Neural crest cell (in vitro differentiated cells): ENCODE data around the gene HMGCL. TPM values are rescaled to one million over a fixed set of nuclear protein-coding genes. Genes with fewer than 3 reads are reported as not detected.

Experiments used
- DNase-seq: peaks from one replicate; pipeline ENCODE4 v3.0.0; 2021; ENCODE audit warnings: low read depth, mixed read lengths, low spot score
- H3K27ac Mint-ChIP-seq: one replicate; pipeline ENCODE4 v1.8.0; 2021; ENCODE audit warnings: mild to moderate bottlenecking, mixed read lengths; ENCODE audit not compliant: unreplicated experiment
- H3K27me3 Mint-ChIP-seq: 2 replicates; pipeline ENCODE4 v1.8.0; 2021; ENCODE audit warnings: low read depth, mild to moderate bottlenecking, mixed read lengths
- H3K36me3 Mint-ChIP-seq: 2 replicates; pipeline ENCODE4 v1.8.0; 2021; ENCODE audit warnings: low read depth, mild to moderate bottlenecking, mixed read lengths
- H3K4me1 Mint-ChIP-seq: 2 replicates; pipeline ENCODE4 v1.8.0; 2021; ENCODE audit warnings: mixed read lengths
- H3K4me3 Mint-ChIP-seq: one replicate; pipeline ENCODE4 v1.8.0; 2021; ENCODE audit warnings: mild to moderate bottlenecking, mixed read lengths
- H3K9me3 Mint-ChIP-seq: 2 replicates; pipeline ENCODE4 v1.8.0; 2021; ENCODE audit warnings: mixed read lengths
- total RNA-seq: library from RNA; stranded (reverse); gene quantifications from 2 replicates; pipeline ENCODE4 v1.2.1, GENCODE V29; 2021
- TF ChIP-seq, protein P1 (sequence below): fragments of 200-600 bp; sonication (generic); conservative IDR thresholded peaks from 2 replicates; pipeline ENCODE4 v1.5.0; 2021; ENCODE audit warnings: antibody characterized with exemption, mild to moderate bottlenecking

HMGCL gene
- total RNA-seq, 1 donor from 2014 or later: 17.4 TPM

DNA sequence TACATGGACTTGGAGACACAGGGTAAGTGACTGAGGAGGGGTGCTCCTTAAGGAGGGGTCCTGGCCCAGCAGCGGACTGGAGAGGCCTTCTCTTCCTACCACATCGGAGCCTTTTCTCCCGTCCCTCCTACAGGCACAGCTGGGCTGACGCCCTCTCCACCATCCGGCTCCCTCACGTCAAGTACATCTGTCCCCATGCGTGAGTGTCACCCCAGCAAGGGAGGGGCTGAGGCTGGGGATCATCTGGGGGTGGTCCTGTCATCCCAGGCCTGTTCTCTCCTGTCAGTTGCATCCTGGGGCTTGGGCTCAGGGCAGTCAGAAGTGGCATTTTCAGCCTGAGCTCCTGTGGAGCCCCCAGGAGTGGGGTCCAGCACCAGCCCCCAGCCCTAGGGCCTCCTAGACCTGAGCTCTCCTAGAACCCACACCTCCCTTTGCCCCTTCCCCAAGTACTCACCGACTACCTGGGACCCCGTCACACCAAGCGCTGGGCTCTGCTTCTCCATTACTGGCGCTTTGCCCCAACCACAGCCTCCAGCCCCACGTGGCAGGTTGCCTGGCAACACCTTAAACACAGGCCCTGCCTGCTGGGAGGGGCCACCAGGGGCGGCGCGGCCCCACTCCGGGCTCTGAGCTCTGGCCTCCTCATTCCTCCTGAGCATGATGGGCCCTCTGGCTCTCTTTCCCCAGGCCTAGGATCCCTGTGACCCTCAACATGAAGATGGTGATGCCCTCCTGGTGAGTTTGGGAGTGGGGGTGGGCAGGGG is 32.0 kb downstream of the HMGCL start:
- H3K27me3 Mint-ChIP-seq: peaks cover 3% of the 10 kb centered on the region
- peaks cover 18% of the 10 kb centered on the region for H3K4me1 Mint-ChIP-seq

DNA sequence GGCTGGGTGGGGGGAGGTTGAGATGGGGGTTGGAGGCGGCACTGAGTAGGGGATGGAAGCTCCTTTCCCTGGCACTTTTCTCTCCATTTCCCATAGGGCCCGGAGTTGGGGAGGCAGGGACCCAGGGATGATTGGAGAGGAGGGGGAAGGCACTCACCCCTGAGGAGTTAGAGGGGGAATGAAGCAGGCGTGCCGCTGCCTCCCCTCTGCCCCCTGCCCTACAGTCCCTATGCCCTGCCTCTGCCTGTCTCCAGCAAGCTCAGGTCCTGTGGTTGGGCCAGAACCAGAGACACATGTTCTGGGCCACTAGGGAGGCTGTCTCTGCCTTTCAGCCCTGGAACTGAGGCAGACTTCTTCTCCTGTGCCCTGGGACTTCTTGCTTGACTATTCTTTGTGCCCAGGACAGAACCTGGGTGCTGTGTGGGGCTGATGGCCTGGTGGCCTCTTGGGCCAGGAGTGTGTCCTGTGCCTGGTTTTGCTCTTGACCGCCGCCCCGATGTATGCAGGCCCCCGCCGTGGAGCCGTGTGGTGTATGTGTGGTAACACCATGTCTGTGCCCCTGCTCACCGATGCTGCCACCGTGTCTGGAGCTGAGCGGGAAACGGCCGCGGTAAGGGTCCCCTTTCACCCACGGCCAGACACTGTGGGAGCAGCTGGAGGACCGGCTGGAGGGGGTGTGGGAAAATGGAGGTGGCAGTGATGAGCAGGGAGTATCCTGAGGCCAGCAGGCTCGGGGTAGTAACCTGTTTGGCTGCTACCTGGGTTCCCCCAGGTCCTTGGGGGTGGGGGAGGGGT is 32.9 kb downstream of the HMGCL start:
- peak overlapping the region; percentile 99 for H3K4me3 Mint-ChIP-seq
- no peaks in the 10 kb centered on the region for H3K9me3 Mint-ChIP-seq
- TF ChIP-seq, protein P1, sequence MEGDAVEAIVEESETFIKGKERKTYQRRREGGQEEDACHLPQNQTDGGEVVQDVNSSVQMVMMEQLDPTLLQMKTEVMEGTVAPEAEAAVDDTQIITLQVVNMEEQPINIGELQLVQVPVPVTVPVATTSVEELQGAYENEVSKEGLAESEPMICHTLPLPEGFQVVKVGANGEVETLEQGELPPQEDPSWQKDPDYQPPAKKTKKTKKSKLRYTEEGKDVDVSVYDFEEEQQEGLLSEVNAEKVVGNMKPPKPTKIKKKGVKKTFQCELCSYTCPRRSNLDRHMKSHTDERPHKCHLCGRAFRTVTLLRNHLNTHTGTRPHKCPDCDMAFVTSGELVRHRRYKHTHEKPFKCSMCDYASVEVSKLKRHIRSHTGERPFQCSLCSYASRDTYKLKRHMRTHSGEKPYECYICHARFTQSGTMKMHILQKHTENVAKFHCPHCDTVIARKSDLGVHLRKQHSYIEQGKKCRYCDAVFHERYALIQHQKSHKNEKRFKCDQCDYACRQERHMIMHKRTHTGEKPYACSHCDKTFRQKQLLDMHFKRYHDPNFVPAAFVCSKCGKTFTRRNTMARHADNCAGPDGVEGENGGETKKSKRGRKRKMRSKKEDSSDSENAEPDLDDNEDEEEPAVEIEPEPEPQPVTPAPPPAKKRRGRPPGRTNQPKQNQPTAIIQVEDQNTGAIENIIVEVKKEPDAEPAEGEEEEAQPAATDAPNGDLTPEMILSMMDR: no peak
- H3K27ac Mint-ChIP-seq: no peak overlapping the region
- DNase-seq: no peak
- H3K27me3 Mint-ChIP-seq: peaks cover 3% of the 10 kb centered on the region
- H3K36me3 Mint-ChIP-seq: peaks cover 7% of the 10 kb centered on the region
- H3K4me1 Mint-ChIP-seq: peaks cover 18% of the 10 kb centered on the region

More for the DNA sequence above, 32.0 kb downstream of the HMGCL start:
- Mint-ChIP-seq H3K9me3 (no peaks in the 10 kb centered on the region), H3K27ac (no peak overlapping the region), H3K36me3 (peaks cover under 1% of the 10 kb centered on the region), H3K4me3 (peak overlapping the region; percentile 41)
- DNase-seq: no peak
- TF ChIP-seq, protein P1: no peak

DNA sequence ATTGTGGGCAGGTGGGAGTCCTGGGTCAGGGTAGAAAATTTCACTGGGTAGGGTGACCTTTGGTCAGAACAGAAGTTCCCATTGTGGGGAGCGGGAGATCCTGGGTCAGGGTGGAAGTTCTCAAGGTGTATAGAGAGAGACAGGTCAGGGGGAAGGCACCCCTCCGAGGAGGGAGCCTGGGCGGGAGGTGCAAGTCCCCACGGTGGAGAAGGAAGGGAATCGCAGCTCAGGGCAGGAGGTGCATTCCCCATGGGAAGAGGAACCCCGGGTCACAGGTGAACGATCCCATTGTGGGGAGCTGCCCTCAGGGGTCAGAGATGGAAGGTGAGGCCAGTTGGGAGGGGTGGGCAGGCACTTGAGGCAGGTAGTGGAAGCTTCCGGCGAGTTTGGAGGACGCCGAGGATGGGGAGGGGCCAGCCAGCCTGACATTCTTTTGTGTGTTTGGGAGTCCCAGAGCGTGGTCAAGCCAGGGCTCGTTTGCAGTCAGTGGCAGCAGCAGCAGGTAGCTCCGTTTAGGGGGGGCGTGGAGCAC is 33.6 kb downstream of the HMGCL start:
- H3K4me1 Mint-ChIP-seq: peaks cover 18% of the 10 kb centered on the region
- peak overlapping the region; percentile 91 for H3K27ac Mint-ChIP-seq
- H3K9me3 Mint-ChIP-seq: no peaks in the 10 kb centered on the region
- peaks cover 10% of the 10 kb centered on the region for H3K36me3 Mint-ChIP-seq
- DNase-seq: no peak
- peak overlapping the region; percentile 99 for H3K4me3 Mint-ChIP-seq
- peaks cover 3% of the 10 kb centered on the region for H3K27me3 Mint-ChIP-seq
- TF ChIP-seq, protein P1: no peak

DNA sequence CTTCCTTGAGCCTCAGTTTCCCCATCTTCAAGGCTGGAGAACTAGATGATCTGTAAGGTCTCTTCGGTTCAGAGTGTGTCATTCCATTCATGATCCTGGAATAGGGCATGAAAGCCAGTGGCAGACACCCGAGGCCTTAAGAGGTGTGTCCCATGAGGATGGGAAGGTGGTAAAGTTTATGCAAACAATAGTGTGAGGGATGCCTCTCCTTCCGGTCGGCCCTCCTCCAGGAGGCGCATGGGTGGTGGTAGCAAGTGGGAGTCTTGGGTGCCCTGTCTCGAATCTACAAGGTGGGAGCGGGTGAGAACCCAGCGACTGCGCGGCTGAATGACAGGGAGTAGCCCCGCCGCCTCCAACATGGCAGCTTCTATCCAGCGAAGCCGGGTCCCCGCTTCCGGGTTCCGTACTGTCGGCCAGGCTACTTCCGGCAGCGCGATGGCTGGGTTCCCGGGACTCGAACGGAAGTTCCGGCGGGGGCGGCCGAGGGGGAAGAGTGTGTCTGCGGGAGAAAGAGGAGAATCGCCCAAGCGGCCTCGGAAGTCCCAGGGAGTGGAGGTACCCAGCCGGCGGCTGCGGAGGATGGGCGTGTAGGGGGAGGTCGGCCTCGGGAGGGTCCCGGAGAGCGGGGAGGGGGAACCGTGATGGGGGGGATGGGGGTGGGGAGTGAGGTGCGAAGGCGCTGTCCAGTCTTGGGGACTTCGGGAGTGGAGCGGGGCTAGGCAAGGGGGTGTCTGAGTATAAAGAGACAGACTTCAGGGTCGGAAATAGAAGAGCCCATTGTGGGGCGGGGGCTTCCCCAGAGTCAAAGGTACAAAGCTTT is 34.3 kb downstream of the HMGCL start, which contains the start of gene LYPLA2:
TSS of gene LYPLA2 (plus strand) at position 450 of the 820 bp plus-strand sequence. CDS start 1,538 bp downstream, outside the sequence.
- H3K9me3 Mint-ChIP-seq: no peaks in the 10 kb centered on the region
- peak; percentile 86 for DNase-seq
- H3K27me3 Mint-ChIP-seq: peaks cover 3% of the 10 kb centered on the region
- peak within 1 kb of the TSS; percentile 99 for H3K4me3 Mint-ChIP-seq
- peak within 1 kb of the TSS; percentile 91 for H3K27ac Mint-ChIP-seq
- H3K4me1 Mint-ChIP-seq: peaks cover 18% of the 10 kb centered on the region
- TF ChIP-seq, protein P1: no peak
- H3K36me3 Mint-ChIP-seq: peaks cover 14% of the 10 kb centered on the region

DNA sequence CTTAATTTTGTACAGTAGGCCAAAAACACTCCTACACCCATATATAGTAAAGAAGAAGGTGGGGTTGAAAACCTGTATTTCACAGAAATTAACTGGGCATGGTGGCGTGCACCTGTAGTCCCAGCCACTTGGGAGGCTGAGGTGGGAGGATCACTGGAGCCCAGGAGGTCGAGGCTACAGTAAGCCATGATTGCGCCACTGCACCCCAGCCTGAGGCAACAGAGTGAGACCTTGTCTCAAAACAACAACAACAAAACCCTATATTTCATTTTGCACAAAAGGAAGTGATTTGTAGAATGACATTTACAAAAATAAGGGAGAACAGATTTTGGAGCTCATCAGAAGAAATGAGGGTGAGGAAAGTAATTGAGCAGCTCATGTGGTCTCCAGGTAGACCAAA is 36.5 kb downstream of the HMGCL start:
- H3K9me3 Mint-ChIP-seq: no peaks in the 10 kb centered on the region
- no peak for DNase-seq
- H3K27ac Mint-ChIP-seq: no peak overlapping the region
- peak overlapping the region; percentile 83 for H3K4me3 Mint-ChIP-seq
- TF ChIP-seq, protein P1: no peak
- peaks cover 3% of the 10 kb centered on the region for H3K27me3 Mint-ChIP-seq
- peaks cover 18% of the 10 kb centered on the region for H3K4me1 Mint-ChIP-seq
- peaks cover 15% of the 10 kb centered on the region for H3K36me3 Mint-ChIP-seq
